Body of pancreas (tissue), 4 donors: ENCODE measurements around the gene ALOX5AP. TPM values are rescaled to one million over a fixed set of nuclear protein-coding genes. Genes with fewer than 3 reads are reported as not detected.
A peak's percentile ranks its signal among the peaks of the same experiment; 100 is the strongest.

ENCODE experiments used
- ATAC-seq: fragments of 150-250 bp; one replicate; pipeline ENCODE4 v1.9.1; 2016
- DNase-seq, 4 donors: peaks; one replicate each; pipeline ENCODE4 v3.0.0-alpha.2; 2019
- H3K27ac ChIP-seq, 4 donors: fragments of 200-600 bp; sonication (generic); 1 replicate in 3 of 4; 2 replicates in 1 of 4; pipeline versions ENCODE4 v1.5.1 to v1.6.1; 2016 to 2019; ENCODE audit warnings: mild to moderate bottlenecking in 1 of 4, mixed read lengths in 1 of 4, moderate library complexity in 1 of 4
- H3K27me3 ChIP-seq, 2 donors: fragments of 200-600 bp; sonication (generic); one replicate each; pipeline ENCODE4 v1.6.0; 2016; ENCODE audit warnings: mild to moderate bottlenecking in 1 of 2
- H3K36me3 ChIP-seq, 2 donors: fragments of 200-600 bp; sonication (generic); replicated peaks in 1 of 2; 2 replicates each; pipeline ENCODE4 v1.5.1; 2016; ENCODE audit warnings: low read depth in 2 of 2; ENCODE audit not compliant: insufficient read depth in 1 of 2
- H3K4me1 ChIP-seq: fragments of 200-600 bp; sonication (generic); one replicate; pipeline ENCODE4 v1.6.0; 2016
- H3K4me3 ChIP-seq, 2 donors: fragments of 200-600 bp; sonication (generic); 1 replicate in 1 of 2; 2 replicates in 1 of 2; pipeline ENCODE4 v1.5.1; 2016 to 2019
- H3K9me3 ChIP-seq, 3 donors: fragments of 200-600 bp; sonication (generic); 1 replicate in 2 of 3; 2 replicates in 1 of 3; pipeline ENCODE4 v1.5.1; 2016
- POLR2A ChIP-seq, 3 donors: fragments of 450-650 bp; IDR thresholded peaks; one replicate each; pipeline ENCODE4 v1.6.1; 2016; ENCODE audit warnings: antibody characterized with exemption in 3 of 3, mild to moderate bottlenecking in 2 of 3
- WGBS, 2 donors: methylation state at CpG; one replicate each; pipeline ENCODE4 v1.1.5; 2017; 5-methylcytosine and 5-hydroxymethylcytosine counted together
- intact Hi-C: fragments of 100-400 bp; cut with DNase I; formaldehyde crosslinking; loops from one replicate; pipeline ENCODE4 v1.15.1; 2023
- total RNA-seq, 2 donors: library from RNA; depleted of rRNA; stranded (reverse); fragments of >200 nt; gene quantifications; one replicate each; pipeline ENCODE4 v1.1.0, GENCODE V29; 2016
- TF ChIP-seq, protein P1 (sequence below), 7 experiments: fragments of 450-650 bp in 4 of 7; fragments of 200-600 bp in 3 of 7; sonication (generic) in 3 of 7; IDR thresholded peaks; one replicate each; pipeline ENCODE4 v1.5.1; 2016 to 2019; ENCODE audit warnings: antibody characterized with exemption in 7 of 7

Gene ALOX5AP
- total RNA-seq: 10 to 100 TPM; 12.5 to 17.4 TPM

DNA sequence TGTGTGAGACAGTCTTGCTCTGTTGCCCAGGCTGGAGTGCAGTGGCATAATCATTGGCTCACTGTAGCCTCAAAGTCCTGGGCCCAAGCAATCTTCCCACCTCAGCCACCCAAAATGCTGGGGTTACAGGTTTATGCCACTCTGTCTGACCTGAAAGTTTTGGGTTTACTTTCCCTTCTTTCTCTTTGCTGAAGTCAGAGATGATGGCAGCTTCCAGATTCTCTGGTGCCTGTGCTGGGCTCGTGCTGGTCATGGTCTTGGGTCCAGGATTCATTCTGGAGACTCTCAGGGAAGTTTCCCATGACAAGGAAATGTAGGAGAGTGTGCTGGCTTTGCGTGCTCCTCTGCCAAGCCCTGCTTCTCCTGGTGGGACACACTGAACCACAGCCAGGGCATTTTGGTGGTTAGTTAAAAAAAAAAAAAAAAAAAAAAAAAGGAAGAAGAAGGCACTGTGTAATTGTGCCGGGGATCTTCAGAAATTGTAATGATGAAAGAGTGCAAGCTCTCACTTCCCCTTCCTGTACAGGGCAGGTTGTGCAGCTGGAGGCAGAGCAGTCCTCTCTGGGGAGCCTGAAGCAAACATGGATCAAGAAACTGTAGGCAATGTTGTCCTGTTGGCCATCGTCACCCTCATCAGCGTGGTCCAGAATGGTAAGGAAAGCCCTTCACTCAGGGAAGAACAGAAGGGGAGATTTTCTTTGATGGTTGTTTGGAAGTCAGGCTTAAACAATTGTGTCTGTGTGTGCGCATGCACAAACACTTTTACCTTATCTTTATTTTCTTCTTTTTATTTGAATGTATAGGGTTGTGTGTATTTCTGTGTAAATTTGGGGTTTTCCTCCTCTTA is at the start of gene ALOX5AP:
TSS of gene ALOX5AP (plus strand) at position 519 of the 847 bp plus-strand sequence. CDS start at position 582, 63 bp downstream.
- TF ChIP-seq, protein P1, sequence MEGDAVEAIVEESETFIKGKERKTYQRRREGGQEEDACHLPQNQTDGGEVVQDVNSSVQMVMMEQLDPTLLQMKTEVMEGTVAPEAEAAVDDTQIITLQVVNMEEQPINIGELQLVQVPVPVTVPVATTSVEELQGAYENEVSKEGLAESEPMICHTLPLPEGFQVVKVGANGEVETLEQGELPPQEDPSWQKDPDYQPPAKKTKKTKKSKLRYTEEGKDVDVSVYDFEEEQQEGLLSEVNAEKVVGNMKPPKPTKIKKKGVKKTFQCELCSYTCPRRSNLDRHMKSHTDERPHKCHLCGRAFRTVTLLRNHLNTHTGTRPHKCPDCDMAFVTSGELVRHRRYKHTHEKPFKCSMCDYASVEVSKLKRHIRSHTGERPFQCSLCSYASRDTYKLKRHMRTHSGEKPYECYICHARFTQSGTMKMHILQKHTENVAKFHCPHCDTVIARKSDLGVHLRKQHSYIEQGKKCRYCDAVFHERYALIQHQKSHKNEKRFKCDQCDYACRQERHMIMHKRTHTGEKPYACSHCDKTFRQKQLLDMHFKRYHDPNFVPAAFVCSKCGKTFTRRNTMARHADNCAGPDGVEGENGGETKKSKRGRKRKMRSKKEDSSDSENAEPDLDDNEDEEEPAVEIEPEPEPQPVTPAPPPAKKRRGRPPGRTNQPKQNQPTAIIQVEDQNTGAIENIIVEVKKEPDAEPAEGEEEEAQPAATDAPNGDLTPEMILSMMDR (IDR thresholded peaks at IDR 0.05): no peak
- TF ChIP-seq POLR2A (IDR thresholded peaks at IDR 0.05): peak in 2 of 3 donors; percentile 40 to 49

DNA sequence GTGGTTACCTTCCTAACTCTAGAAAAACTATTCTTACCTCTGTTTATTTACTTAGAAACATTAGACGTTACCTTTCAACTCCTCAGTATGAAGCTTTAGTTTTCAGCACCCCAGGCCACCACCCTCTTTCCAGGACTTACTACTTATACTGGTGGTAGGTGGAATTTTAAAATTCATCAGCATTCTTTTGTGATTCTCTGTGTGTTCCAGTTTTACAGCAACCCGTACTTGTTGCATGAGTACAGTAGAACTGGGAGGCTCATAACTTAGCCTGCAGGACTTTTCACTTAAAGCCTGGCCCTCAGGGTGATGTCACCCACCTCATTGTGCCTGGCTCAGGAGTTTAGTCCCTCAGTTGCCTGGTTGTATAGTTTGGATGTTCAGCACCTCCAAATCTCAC is 49.4 kb upstream of the ALOX5AP start:
- H3K4me1 ChIP-seq: no peaks in the 10 kb centered on the region
- intact Hi-C loops: no loop called here
- WGBS, 2 donors: 58 to 69% methylated on average over 2 of the region's 2 CpGs
- H3K36me3 ChIP-seq: no peaks in the 10 kb centered on the region
- DNase-seq: no peak
- ATAC-seq: no peak
- no peak overlapping the region for H3K27ac ChIP-seq
- TF ChIP-seq, protein P1 (IDR thresholded peaks at IDR 0.05): no peak
- no peak for TF ChIP-seq POLR2A (IDR thresholded peaks at IDR 0.05)
- H3K27me3 ChIP-seq: no peaks in the 10 kb centered on the region
- H3K4me3 ChIP-seq: no peak overlapping the region
- no peaks in the 10 kb centered on the region for H3K9me3 ChIP-seq

More for the DNA sequence above, at the start of gene ALOX5AP:
- no peaks in the 10 kb centered on the region for H3K27me3 ChIP-seq
- H3K4me3 ChIP-seq: no peak within 1 kb of the TSS
- H3K9me3 ChIP-seq: no peaks in the 10 kb centered on the region
- DNase-seq (peak in 1 of 4 donors; percentile 39), ATAC-seq (no peak)
- no peaks in the 10 kb centered on the region for H3K4me1 ChIP-seq
- no peaks in the 10 kb centered on the region for H3K36me3 ChIP-seq
- H3K27ac ChIP-seq: peak within 1 kb of the TSS in 1 of 4 donors; percentile 30
- intact Hi-C loops: no loop called here
- WGBS, 2 donors: 65 to 77% methylated on average over 6 of the region's 6 CpGs

DNA sequence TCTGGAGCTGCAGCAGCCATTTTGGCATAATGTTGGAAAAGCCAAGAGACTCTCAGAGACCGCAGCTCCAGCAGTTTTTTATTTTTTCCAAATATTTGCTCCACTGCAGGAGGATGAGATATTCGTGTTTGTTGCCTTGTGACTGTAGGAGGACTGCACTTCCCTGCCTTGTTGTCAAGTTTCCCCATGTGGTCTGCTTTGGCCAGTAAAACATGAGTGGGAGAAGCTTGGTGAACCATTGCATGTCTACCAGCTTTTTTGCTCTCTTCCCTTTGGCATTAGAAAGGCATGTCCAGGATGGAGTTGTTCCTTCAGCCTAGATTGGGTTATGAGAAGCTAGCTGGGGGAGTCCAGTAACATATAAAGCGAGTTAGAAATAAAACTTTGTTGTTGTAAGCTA is 47.7 kb upstream of the ALOX5AP start:
- ATAC-seq (no peak), DNase-seq (no peak)
- Histone ChIP-seq H3K27me3 (no peaks in the 10 kb centered on the region), H3K9me3 (no peaks in the 10 kb centered on the region), H3K4me1 (no peaks in the 10 kb centered on the region), H3K4me3 (no peak overlapping the region), H3K36me3 (no peaks in the 10 kb centered on the region), H3K27ac (no peak overlapping the region)
- WGBS, 2 donors: 73 to 77% methylated on average over 3 of the region's 3 CpGs
- no peak for TF ChIP-seq POLR2A (IDR thresholded peaks at IDR 0.05)
- TF ChIP-seq, protein P1 (IDR thresholded peaks at IDR 0.05): no peak
- intact Hi-C loops: no loop called here

DNA sequence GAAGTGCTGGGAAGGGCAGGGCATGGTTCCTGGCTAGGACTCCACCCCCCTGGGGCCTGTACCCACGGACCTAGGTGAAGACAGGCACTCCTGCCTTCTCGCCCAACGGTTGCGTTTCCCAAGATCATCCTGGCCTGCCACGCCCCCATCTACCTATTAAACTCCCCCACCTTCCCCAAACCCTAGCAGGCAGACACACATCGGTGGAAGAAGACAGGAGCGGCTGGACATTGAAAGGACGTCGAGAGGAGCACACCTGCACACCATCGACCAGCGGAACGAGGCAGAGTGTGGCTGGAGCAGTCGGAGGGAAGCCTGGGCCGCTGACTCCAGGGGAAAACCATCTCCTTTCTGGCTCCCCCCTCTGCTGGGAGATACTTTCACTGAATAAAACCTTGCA is 45.6 kb upstream of the ALOX5AP start:
- TF ChIP-seq, protein P1 (IDR thresholded peaks at IDR 0.05): no peak
- TF ChIP-seq POLR2A (IDR thresholded peaks at IDR 0.05): no peak
- Histone ChIP-seq H3K27me3 (no peaks in the 10 kb centered on the region), H3K4me1 (no peaks in the 10 kb centered on the region), H3K36me3 (no peaks in the 10 kb centered on the region), H3K9me3 (no peaks in the 10 kb centered on the region), H3K4me3 (no peak overlapping the region), H3K27ac (peak overlapping the region in 2 of 4 donors; percentile 49 to 63)
- DNase-seq (no peak), ATAC-seq (no peak)
- intact Hi-C loops: no loop called here
- 80 to 85% methylated on average over 14 of the region's 14 CpGs for WGBS, 2 donors
